ENCODE data around the gene PNPO. TPM values are rescaled to one million over a fixed set of nuclear protein-coding genes. Genes with fewer than 3 reads are reported as not detected.

PNPO gene
- total and polyA plus RNA-seq, 2 of the 13 experiments (the other 11 are each of a cell fraction or from before 2014, with no cell fraction given), result 47.9 to 63.3 TPM

DNA sequence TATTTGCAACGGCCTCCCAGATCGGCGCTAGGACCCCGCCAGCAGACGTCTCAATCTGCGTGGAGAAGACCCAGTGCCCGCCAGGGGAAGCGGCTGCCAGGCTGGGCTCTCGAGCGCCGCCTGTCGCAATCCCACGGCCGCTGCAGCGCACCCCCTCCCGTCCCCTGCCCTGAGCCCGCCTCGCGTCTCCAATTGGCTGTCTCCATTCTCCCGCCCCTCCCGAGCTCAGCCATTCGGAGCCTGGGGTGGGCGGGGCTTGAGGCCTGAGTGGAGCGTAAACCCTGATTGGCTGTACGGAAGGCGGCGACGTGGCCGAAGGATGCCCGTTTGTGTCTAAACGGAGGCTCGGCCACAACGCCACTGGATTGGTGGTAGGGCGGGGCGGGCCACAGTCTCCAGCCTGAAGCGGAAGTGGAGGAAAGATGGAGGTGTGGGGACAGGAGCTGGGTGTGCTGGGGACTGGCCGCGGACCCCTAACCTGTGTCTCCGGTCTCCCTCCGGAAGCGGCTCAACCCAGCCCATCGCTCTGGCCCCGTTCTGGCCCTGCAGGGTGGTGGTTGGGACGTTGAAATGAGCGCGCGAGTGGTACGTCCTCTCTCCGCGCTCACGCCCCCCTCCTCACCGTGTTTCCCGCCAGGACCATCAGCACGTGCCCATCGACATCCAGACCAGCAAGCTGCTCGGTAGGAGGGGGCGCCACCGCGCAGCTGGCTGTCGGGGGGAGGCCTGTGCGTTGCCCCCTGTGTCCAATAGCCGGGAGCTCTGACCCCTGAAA is 29.5 kb downstream of the PNPO start, which contains the start of gene CDK5RAP3 (continued):
- TF ChIP-seq, protein P1, sequence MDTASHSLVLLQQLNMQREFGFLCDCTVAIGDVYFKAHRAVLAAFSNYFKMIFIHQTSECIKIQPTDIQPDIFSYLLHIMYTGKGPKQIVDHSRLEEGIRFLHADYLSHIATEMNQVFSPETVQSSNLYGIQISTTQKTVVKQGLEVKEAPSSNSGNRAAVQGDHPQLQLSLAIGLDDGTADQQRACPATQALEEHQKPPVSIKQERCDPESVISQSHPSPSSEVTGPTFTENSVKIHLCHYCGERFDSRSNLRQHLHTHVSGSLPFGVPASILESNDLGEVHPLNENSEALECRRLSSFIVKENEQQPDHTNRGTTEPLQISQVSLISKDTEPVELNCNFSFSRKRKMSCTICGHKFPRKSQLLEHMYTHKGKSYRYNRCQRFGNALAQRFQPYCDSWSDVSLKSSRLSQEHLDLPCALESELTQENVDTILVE (CRISPR knock-in tag; IDR thresholded peaks at IDR 0.05), result 0 out of 2 replicates have a peak, but pooled peaks have one; percentile 30
- TF ChIP-seq, protein P2, sequence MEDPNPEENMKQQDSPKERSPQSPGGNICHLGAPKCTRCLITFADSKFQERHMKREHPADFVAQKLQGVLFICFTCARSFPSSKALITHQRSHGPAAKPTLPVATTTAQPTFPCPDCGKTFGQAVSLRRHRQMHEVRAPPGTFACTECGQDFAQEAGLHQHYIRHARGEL (CRISPR knock-in tag; IDR thresholded peaks at IDR 0.05), result peak; percentile 90; the same call in 1 of the 2 replicates
- TF ChIP-seq ZNF205 (CRISPR knock-in tag; IDR thresholded peaks at IDR 0.05) (peak; percentile 65), ZBTB7B (CRISPR knock-in tag; IDR thresholded peaks at IDR 0.05) (no peak; the same call in 1 of the 2 replicates), ZNF605 (CRISPR knock-in tag; IDR thresholded peaks at IDR 0.05) (peak; percentile 96), ISX (CRISPR knock-in tag; conservative IDR thresholded peaks at IDR 0.05) (no peak), TCF12 (IDR thresholded peaks at IDR 0.05) (no peak), TCF12 (CRISPR knock-in tag; IDR thresholded peaks at IDR 0.05) (no peak; the same call in 1 of the 2 replicates), NCOA1 (CRISPR knock-in tag; IDR thresholded peaks at IDR 0.05) (peak; percentile 94; the same call in 1 of the 2 replicates), ZEB1 (IDR thresholded peaks at IDR 0.05; ENCODE audit: insufficient replicate concordance, low read depth) (no peak), RCOR2 (CRISPR knock-in tag; IDR thresholded peaks at IDR 0.05) (no peak; the same call in 1 of the 2 replicates), MTA1 (CRISPR knock-in tag; IDR thresholded peaks at IDR 0.05; ENCODE audit: borderline replicate concordance) (no peak), RBM39 (IDR thresholded peaks at IDR 0.05; ENCODE audit: low read depth, low read length, poor library complexity, severe bottlenecking) (no peak), CBX1 (IDR thresholded peaks at IDR 0.05; ENCODE audit: low read depth) (peak; percentile 83), MAFK (conservative IDR thresholded peaks at IDR 0.05 in 1 of 2, IDR thresholded peaks at IDR 0.05 in 1 of 2; ENCODE audit: low read length in 2 of 2) (no peak), MTF1 (CRISPR knock-in tag; IDR thresholded peaks at IDR 0.05) (no peak), CCAR2 (optimal IDR thresholded peaks at IDR 0.05; ENCODE audit: low read depth, low read length) (peak; percentile 64), SYNCRIP (IDR thresholded peaks at IDR 0.05; ENCODE audit: insufficient read depth, low read depth, low read length) (no peak), ZBTB20 (CRISPR knock-in tag; IDR thresholded peaks at IDR 0.05; ENCODE audit: borderline replicate concordance, low read depth) (peak; percentile 93), SP140L (CRISPR knock-in tag; IDR thresholded peaks at IDR 0.05; ENCODE audit: borderline replicate concordance) (no peak; the same call in 1 of the 2 replicates), ISL2 (CRISPR knock-in tag; IDR thresholded peaks at IDR 0.05) (peak; percentile 36; the same call in 1 of the 2 replicates), ZNF773 (CRISPR knock-in tag; IDR thresholded peaks at IDR 0.05; ENCODE audit: borderline replicate concordance) (peak; percentile 77; the same call in 1 of the 2 replicates), NCOA2 (CRISPR knock-in tag; IDR thresholded peaks at IDR 0.05) (peak; percentile 47), ZMYM4 (CRISPR knock-in tag; IDR thresholded peaks at IDR 0.05) (peak; percentile 97)
- TF ChIP-seq, protein P3, sequence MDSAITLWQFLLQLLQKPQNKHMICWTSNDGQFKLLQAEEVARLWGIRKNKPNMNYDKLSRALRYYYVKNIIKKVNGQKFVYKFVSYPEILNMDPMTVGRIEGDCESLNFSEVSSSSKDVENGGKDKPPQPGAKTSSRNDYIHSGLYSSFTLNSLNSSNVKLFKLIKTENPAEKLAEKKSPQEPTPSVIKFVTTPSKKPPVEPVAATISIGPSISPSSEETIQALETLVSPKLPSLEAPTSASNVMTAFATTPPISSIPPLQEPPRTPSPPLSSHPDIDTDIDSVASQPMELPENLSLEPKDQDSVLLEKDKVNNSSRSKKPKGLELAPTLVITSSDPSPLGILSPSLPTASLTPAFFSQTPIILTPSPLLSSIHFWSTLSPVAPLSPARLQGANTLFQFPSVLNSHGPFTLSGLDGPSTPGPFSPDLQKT (CRISPR knock-in tag; IDR thresholded peaks at IDR 0.05; ENCODE audit: borderline replicate concordance), result peak; percentile 94; the same call in 1 of the 2 replicates
- TF ChIP-seq, protein P4, sequence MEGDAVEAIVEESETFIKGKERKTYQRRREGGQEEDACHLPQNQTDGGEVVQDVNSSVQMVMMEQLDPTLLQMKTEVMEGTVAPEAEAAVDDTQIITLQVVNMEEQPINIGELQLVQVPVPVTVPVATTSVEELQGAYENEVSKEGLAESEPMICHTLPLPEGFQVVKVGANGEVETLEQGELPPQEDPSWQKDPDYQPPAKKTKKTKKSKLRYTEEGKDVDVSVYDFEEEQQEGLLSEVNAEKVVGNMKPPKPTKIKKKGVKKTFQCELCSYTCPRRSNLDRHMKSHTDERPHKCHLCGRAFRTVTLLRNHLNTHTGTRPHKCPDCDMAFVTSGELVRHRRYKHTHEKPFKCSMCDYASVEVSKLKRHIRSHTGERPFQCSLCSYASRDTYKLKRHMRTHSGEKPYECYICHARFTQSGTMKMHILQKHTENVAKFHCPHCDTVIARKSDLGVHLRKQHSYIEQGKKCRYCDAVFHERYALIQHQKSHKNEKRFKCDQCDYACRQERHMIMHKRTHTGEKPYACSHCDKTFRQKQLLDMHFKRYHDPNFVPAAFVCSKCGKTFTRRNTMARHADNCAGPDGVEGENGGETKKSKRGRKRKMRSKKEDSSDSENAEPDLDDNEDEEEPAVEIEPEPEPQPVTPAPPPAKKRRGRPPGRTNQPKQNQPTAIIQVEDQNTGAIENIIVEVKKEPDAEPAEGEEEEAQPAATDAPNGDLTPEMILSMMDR (CRISPR knock-in tag; IDR thresholded peaks at IDR 0.05), result peak; percentile 100
- TF ChIP-seq, protein P5, sequence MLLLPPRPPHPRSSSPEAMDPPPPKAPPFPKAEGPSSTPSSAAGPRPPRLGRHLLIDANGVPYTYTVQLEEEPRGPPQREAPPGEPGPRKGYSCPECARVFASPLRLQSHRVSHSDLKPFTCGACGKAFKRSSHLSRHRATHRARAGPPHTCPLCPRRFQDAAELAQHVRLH (CRISPR knock-in tag; IDR thresholded peaks at IDR 0.05; ENCODE audit: borderline replicate concordance, low read depth), result peak; percentile 87
